ENCODE data around the gene ETS1.

ETS1 gene

DNA sequence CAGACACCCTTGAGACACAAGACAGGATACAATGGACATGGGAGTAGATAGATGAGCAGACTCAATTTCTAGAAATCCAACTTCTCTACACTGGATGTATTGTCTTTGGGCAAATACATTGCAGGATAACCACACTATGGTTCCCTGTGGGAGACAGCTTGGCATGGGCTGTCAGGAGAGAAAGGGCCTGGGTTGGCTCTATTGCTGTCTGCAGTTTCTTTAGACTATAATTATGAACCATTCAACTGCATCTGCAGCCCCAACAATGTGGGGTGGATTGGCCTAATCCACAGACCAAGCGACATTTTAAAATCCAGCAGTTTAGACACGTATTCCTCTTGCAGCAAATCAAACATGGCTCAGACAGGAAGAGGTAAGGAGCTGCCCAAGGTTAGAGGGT is 60.3 kb downstream of the ETS1 start:
- TF ChIP-seq SPI1 (IDR thresholded peaks at IDR 0.05; ENCODE audit: borderline replicate concordance, low read depth) = no peak
- TF ChIP-seq GABPA (IDR thresholded peaks at IDR 0.05; ENCODE audit: low read depth) = no peak
- TF ChIP-seq, protein P1, sequence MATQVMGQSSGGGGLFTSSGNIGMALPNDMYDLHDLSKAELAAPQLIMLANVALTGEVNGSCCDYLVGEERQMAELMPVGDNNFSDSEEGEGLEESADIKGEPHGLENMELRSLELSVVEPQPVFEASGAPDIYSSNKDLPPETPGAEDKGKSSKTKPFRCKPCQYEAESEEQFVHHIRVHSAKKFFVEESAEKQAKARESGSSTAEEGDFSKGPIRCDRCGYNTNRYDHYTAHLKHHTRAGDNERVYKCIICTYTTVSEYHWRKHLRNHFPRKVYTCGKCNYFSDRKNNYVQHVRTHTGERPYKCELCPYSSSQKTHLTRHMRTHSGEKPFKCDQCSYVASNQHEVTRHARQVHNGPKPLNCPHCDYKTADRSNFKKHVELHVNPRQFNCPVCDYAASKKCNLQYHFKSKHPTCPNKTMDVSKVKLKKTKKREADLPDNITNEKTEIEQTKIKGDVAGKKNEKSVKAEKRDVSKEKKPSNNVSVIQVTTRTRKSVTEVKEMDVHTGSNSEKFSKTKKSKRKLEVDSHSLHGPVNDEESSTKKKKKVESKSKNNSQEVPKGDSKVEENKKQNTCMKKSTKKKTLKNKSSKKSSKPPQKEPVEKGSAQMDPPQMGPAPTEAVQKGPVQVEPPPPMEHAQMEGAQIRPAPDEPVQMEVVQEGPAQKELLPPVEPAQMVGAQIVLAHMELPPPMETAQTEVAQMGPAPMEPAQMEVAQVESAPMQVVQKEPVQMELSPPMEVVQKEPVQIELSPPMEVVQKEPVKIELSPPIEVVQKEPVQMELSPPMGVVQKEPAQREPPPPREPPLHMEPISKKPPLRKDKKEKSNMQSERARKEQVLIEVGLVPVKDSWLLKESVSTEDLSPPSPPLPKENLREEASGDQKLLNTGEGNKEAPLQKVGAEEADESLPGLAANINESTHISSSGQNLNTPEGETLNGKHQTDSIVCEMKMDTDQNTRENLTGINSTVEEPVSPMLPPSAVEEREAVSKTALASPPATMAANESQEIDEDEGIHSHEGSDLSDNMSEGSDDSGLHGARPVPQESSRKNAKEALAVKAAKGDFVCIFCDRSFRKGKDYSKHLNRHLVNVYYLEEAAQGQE (IDR thresholded peaks at IDR 0.05; ENCODE audit: insufficient replicate concordance, low read depth) = no peak
- TF ChIP-seq, protein P2, sequence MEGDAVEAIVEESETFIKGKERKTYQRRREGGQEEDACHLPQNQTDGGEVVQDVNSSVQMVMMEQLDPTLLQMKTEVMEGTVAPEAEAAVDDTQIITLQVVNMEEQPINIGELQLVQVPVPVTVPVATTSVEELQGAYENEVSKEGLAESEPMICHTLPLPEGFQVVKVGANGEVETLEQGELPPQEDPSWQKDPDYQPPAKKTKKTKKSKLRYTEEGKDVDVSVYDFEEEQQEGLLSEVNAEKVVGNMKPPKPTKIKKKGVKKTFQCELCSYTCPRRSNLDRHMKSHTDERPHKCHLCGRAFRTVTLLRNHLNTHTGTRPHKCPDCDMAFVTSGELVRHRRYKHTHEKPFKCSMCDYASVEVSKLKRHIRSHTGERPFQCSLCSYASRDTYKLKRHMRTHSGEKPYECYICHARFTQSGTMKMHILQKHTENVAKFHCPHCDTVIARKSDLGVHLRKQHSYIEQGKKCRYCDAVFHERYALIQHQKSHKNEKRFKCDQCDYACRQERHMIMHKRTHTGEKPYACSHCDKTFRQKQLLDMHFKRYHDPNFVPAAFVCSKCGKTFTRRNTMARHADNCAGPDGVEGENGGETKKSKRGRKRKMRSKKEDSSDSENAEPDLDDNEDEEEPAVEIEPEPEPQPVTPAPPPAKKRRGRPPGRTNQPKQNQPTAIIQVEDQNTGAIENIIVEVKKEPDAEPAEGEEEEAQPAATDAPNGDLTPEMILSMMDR (IDR thresholded peaks at IDR 0.05; ENCODE audit: insufficient read depth, low read length) = no peak
- TF ChIP-seq POLR2AphosphoS5 (IDR thresholded peaks at IDR 0.05; ENCODE audit: low read depth) = no peak
- H3K4me3 ChIP-seq (replicated peaks; ENCODE audit: insufficient read depth, low read length) = no peak overlapping the region
- no peak overlapping the region for H3K27ac ChIP-seq (replicated peaks)
- DNase-seq (ENCODE audit: low read depth in 1 of 2, low spot score in 1 of 2) = no peak
- peaks cover 4% of the 10 kb centered on the region for H3K27me3 ChIP-seq (ENCODE audit: insufficient read depth, poor library complexity, severe bottlenecking)

DNA sequence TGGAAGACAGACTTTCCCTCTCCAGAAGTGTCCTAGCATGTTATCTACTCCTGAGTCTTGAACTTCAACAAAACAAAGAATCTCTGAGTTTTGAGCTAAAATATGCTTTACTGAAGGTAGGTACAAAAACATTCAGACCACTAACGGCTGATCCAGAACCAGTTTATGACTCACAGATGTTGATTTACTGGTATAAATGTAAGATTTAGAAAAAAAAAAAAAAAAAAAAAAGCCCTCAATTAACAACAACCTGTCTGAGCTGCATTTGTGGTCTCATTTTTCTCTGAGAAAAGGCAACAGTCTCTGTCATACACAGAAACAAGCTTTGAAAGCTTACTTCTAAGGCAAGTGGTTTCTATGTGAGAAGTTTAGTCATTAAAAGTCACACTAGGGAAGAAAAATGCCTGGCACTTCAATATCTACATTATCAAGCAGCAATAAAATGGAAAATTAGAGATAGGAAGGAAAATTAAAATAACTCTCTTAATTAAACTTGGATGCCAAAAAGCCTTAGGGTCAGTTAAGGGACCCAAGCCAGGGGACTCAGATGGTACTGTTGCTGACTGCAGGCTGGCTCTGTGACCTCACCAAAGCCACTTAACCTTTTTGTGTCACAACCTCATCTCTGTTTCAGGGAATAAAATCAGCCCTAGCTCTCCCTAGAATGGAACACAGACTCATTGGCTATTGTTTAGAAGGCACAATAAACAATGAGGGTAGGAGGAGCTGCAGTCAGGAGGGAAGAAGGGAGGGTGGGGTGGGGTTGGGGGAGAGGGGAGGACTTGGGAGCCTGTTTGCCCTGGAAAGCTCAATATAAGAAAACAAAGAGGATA is 61.7 kb downstream of the ETS1 start:
- Histone ChIP-seq H3K27me3 (ENCODE audit: insufficient read depth, poor library complexity, severe bottlenecking) (peaks cover 14% of the 10 kb centered on the region), H3K27ac (replicated peaks) (no peak overlapping the region), H3K4me3 (replicated peaks; ENCODE audit: insufficient read depth, low read length) (no peak overlapping the region)
- DNase-seq (ENCODE audit: low read depth in 1 of 2, low spot score in 1 of 2) = no peak
- TF ChIP-seq SPI1 (IDR thresholded peaks at IDR 0.05; ENCODE audit: borderline replicate concordance, low read depth) = no peak
- TF ChIP-seq, protein P2 (IDR thresholded peaks at IDR 0.05; ENCODE audit: insufficient read depth, low read length) = no peak
- TF ChIP-seq GABPA (IDR thresholded peaks at IDR 0.05; ENCODE audit: low read depth) = no peak
- TF ChIP-seq POLR2AphosphoS5 (IDR thresholded peaks at IDR 0.05; ENCODE audit: low read depth) = no peak
- TF ChIP-seq, protein P1 (IDR thresholded peaks at IDR 0.05; ENCODE audit: insufficient replicate concordance, low read depth) = no peak

DNA sequence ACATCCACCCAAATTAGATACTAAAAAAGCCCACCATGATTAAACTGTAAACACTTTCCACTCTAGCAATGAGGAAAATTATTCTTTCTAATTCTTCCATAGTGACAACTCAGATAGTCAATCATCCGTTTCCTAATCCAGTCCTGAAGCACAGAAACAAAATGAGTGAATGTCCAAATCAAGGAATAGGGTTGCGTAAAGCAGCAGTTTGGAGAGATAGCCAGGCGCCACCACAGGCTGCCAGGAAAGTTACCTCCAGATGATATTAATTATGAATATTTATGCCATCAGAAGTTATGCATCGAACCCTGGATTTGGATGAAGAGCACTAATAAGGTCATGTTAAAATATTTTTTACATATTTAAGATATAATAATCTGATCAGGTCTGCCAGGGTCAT is 63.2 kb downstream of the ETS1 start:
- Histone ChIP-seq H3K27ac (replicated peaks) (no peak overlapping the region), H3K27me3 (ENCODE audit: insufficient read depth, poor library complexity, severe bottlenecking) (peaks cover 27% of the 10 kb centered on the region), H3K4me3 (replicated peaks; ENCODE audit: insufficient read depth, low read length) (no peak overlapping the region)
- DNase-seq (ENCODE audit: low read depth in 1 of 2, low spot score in 1 of 2) = no peak
- TF ChIP-seq SPI1 (IDR thresholded peaks at IDR 0.05; ENCODE audit: borderline replicate concordance, low read depth) (no peak), GABPA (IDR thresholded peaks at IDR 0.05; ENCODE audit: low read depth) (no peak), POLR2AphosphoS5 (IDR thresholded peaks at IDR 0.05; ENCODE audit: low read depth) (no peak)
- TF ChIP-seq, protein P1 (IDR thresholded peaks at IDR 0.05; ENCODE audit: insufficient replicate concordance, low read depth) = no peak
- TF ChIP-seq, protein P2 (IDR thresholded peaks at IDR 0.05; ENCODE audit: insufficient read depth, low read length) = no peak

Data from HL-60 (cell line).